Thoracic aorta endothelial cell (primary cell): Measurements from ENCODE around the gene GARS1. TPM values are rescaled to one million over a fixed set of nuclear protein-coding genes. Genes with fewer than 3 reads are reported as not detected.

Experiments used
- total RNA-seq: library from RNA; depleted of rRNA; stranded (reverse); fragments of >200 nt; gene quantifications from 2 replicates; pipeline ENCODE4 v1.2.3, GENCODE V29; 2012

The GARS1 gene, protein sequence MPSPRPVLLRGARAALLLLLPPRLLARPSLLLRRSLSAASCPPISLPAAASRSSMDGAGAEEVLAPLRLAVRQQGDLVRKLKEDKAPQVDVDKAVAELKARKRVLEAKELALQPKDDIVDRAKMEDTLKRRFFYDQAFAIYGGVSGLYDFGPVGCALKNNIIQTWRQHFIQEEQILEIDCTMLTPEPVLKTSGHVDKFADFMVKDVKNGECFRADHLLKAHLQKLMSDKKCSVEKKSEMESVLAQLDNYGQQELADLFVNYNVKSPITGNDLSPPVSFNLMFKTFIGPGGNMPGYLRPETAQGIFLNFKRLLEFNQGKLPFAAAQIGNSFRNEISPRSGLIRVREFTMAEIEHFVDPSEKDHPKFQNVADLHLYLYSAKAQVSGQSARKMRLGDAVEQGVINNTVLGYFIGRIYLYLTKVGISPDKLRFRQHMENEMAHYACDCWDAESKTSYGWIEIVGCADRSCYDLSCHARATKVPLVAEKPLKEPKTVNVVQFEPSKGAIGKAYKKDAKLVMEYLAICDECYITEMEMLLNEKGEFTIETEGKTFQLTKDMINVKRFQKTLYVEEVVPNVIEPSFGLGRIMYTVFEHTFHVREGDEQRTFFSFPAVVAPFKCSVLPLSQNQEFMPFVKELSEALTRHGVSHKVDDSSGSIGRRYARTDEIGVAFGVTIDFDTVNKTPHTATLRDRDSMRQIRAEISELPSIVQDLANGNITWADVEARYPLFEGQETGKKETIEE
- 213 and 286 TPM in 2 replicates for total RNA-seq

DNA sequence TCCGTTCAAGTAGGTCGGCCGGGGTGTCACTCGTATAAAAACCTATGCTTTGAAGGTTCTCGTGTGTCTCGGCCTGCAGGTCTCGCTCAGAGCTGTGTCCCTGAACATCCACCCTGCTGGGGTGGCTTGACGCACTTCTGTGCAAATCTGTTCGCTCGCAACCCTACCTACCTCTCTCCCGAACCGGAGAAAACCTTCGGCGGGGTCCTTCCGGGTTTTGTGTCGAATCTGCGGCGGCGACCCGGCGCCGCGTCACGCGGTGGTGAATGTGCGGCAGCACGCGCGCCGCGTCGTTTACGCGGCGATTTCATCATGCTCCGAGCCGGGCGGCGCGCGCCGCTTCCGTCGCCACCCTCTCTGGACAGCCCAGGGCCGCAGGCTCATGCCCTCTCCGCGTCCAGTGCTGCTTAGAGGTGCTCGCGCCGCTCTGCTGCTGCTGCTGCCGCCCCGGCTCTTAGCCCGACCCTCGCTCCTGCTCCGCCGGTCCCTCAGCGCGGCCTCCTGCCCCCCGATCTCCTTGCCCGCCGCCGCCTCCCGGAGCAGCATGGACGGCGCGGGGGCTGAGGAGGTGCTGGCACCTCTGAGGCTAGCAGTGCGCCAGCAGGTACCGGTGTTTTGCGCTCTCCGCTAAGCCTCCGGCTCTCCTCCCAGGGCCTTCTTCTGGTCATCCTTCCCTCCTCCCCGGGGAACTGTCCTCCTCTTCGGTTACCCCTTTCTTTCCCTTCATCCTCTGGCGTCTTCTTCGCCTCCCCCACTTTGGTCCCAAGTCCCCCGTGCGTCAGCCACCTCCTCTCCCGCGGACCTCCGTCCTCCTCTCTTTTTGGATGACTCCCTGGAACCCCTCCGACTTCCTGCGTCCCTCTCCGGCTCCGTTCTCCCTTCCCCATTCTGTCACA, at the start of gene GARS1:
TSS of gene GARS1 (plus strand) at position 339 of the 896 bp plus-strand sequence. CDS start at position 383, 44 bp downstream.

GRCh38 chr7:30682212-30683083, 87.8 kb downstream of the GARS1 start, which contains the start of gene CRHR2:
Gene CRHR2 (minus strand): TSS chr7:30682456. CDS start chr7:30682280, 176 bp downstream.

Other genes starting within 250 kb of the GARS1 start
- gene NOD1, start 116.1 kb upstream of the GARS1 start, total RNA-seq: 31.3 and 37.3 TPM in 2 replicates
- 45.3 and 53.1 TPM in 2 replicates for gene GGCT, start 90.0 kb upstream of the GARS1 start, total RNA-seq
- gene CRHR2, start 87.6 kb downstream of the GARS1 start, total RNA-seq: not detected in 2 replicates
- not detected in 2 replicates for gene INMT, start 157.3 kb downstream of the GARS1 start, total RNA-seq
- gene MINDY4, start 176.5 kb downstream of the GARS1 start, total RNA-seq: 3.6 and 6.6 TPM in 2 replicates